ENCODE results near the gene YOD1. TPM values are rescaled to one million over a fixed set of nuclear protein-coding genes. Genes with fewer than 3 reads are reported as not detected.

YOD1 gene
- total RNA-seq, 4 donors from 2014 or later = 9.0 to 17.5 (median 12.0) TPM

GRCh38 chr1:207021139-207021861, 29.7 kb downstream of the YOD1 start:
- Histone ChIP-seq H3K4me1 (peaks cover 0 to 26% (median 19%) of the 10 kb centered on the region in 4 donors), H3K27ac (no peak overlapping the region)

GRCh38 chr1:207020709-207021107, 30.3 kb downstream of the YOD1 start:
- peak overlapping the region in 1 of 4 donors; percentile 10 for H3K27ac ChIP-seq
- 61% methylated on average over 4 of the region's 4 CpGs; no CpG with 5 or more reads in 1 of the 2 donors for WGBS, 2 donors (ENCODE audit: low coverage in 1 of 2)
- intact Hi-C loops (cut with DNase I; ENCODE audit: low total_unique reads) = no loop called here
- TF ChIP-seq EP300 (IDR thresholded peaks at IDR 0.05; ENCODE audit: low read depth) (no peak), CTCF (IDR thresholded peaks at IDR 0.05) (no peak), POLR2A (IDR thresholded peaks at IDR 0.05) (no peak), POLR2AphosphoS5 (IDR thresholded peaks at IDR 0.05) (no peak)
- no peak for DNase-seq
- in situ Hi-C loops (cut with MboI; ENCODE audit: low pct_ligation_motif_present in 1 of 4, low pct_unique_long_range_greater_than_20kb in 1 of 4, low sequenced_read_pairs in 3 of 4) = no loop called here
- peaks cover 0 to 20% (median 14%) of the 10 kb centered on the region in 4 donors for H3K4me1 ChIP-seq
- H3K9me3 ChIP-seq = no peaks in the 10 kb centered on the region
- H3K27me3 ChIP-seq = no peaks in the 10 kb centered on the region
- H3K36me3 ChIP-seq = no peaks in the 10 kb centered on the region
- H3K4me3 ChIP-seq = no peak overlapping the region

More at GRCh38 chr1:207021139-207021861, 29.7 kb downstream of the YOD1 start:
- Histone ChIP-seq H3K4me3 (no peak overlapping the region), H3K27me3 (no peaks in the 10 kb centered on the region), H3K36me3 (no peaks in the 10 kb centered on the region), H3K9me3 (no peaks in the 10 kb centered on the region)
- 76 to 84% methylated on average over 3 to 8 of the region's 8 CpGs for WGBS, 2 donors (ENCODE audit: low coverage in 1 of 2)
- in situ Hi-C loops (cut with MboI; ENCODE audit: low pct_ligation_motif_present in 1 of 4, low pct_unique_long_range_greater_than_20kb in 1 of 4, low sequenced_read_pairs in 3 of 4) = no loop called here
- DNase-seq = no peak
- intact Hi-C loops (cut with DNase I; ENCODE audit: low total_unique reads) = no loop called here
- TF ChIP-seq POLR2AphosphoS5 (IDR thresholded peaks at IDR 0.05) (no peak), POLR2A (IDR thresholded peaks at IDR 0.05) (no peak), CTCF (IDR thresholded peaks at IDR 0.05) (no peak), EP300 (IDR thresholded peaks at IDR 0.05; ENCODE audit: low read depth) (no peak)

- TF ChIP-seq POLR2A (IDR thresholded peaks at IDR 0.05) (peak; percentile 29), CTCF (IDR thresholded peaks at IDR 0.05) (no peak), POLR2AphosphoS5 (IDR thresholded peaks at IDR 0.05) (peak in 2 of 3 donors; percentile 27 to 56)
- peak overlapping the region in 1 of 4 donors; percentile 10 for H3K27ac ChIP-seq
Measured at GRCh38 chr1:207020065-207020708, 30.8 kb downstream of the YOD1 start.

GRCh38 chr1:207019661-207020060, 31.3 kb downstream of the YOD1 start:
- H3K9me3 ChIP-seq = no peaks in the 10 kb centered on the region
- H3K4me1 ChIP-seq = peaks cover 0 to 11% (median 3%) of the 10 kb centered on the region in 4 donors
- H3K36me3 ChIP-seq = no peaks in the 10 kb centered on the region
- 50 to 73% methylated on average over 2 of the region's 2 CpGs for WGBS, 2 donors (ENCODE audit: low coverage in 1 of 2)
- no peaks in the 10 kb centered on the region for H3K27me3 ChIP-seq
- TF ChIP-seq POLR2A (IDR thresholded peaks at IDR 0.05) (no peak), POLR2AphosphoS5 (IDR thresholded peaks at IDR 0.05) (no peak), CTCF (IDR thresholded peaks at IDR 0.05) (no peak), EP300 (IDR thresholded peaks at IDR 0.05; ENCODE audit: low read depth) (no peak)
- DNase-seq = no peak
- in situ Hi-C loops (cut with MboI; ENCODE audit: low pct_ligation_motif_present in 1 of 4, low pct_unique_long_range_greater_than_20kb in 1 of 4, low sequenced_read_pairs in 3 of 4) (no loop called here), intact Hi-C loops (cut with DNase I; ENCODE audit: low total_unique reads) (no loop called here)
- no peak overlapping the region for H3K4me3 ChIP-seq
- H3K27ac ChIP-seq = no peak overlapping the region

More at GRCh38 chr1:207020065-207020708, 30.8 kb downstream of the YOD1 start:
- Histone ChIP-seq H3K36me3 (no peaks in the 10 kb centered on the region), H3K27me3 (no peaks in the 10 kb centered on the region), H3K9me3 (no peaks in the 10 kb centered on the region), H3K4me3 (no peak overlapping the region), H3K4me1 (peaks cover 0 to 15% (median 8%) of the 10 kb centered on the region in 4 donors)
- intact Hi-C loops (cut with DNase I; ENCODE audit: low total_unique reads) = no loop called here
- 80% methylated on average over 9 of the region's 9 CpGs; no CpG with 5 or more reads in 1 of the 2 donors for WGBS, 2 donors (ENCODE audit: low coverage in 1 of 2)
- in situ Hi-C loops (cut with MboI; ENCODE audit: low pct_ligation_motif_present in 1 of 4, low pct_unique_long_range_greater_than_20kb in 1 of 4, low sequenced_read_pairs in 3 of 4) = no loop called here
- peak; percentile 80 for DNase-seq
